SU-DHL-6 (cell line): Measurements from ENCODE around the gene LGR4.

Experiments
- H2AFZ ChIP-seq: fragments of 200-600 bp; sonication (generic); 2 replicates; pipeline ENCODE4 v1.6.1; 2014; ENCODE audit warnings: low read depth, mild to moderate bottlenecking, moderate library complexity, mixed read lengths, antibody characterized with exemption, low read length; ENCODE audit not compliant: severe bottlenecking
- H3F3A ChIP-seq: fragments of 200-600 bp; shearing (Covaris generic); 2 replicates; pipeline ENCODE4 v1.6.0; 2016; ENCODE audit warnings: antibody characterized with exemption, mild to moderate bottlenecking; ENCODE audit not compliant: insufficient read depth
- H3K27ac ChIP-seq: fragments of 200-600 bp; sonication (generic); 2 replicates; pipeline ENCODE4 v1.5.1; 2016; ENCODE audit warnings: low read depth, mild to moderate bottlenecking, low read length, moderate library complexity, mixed read lengths
- H3K27me3 ChIP-seq: fragments of 200-600 bp; sonication (generic), shearing (Covaris generic); 2 replicates; pipeline ENCODE4 v1.6.0; 2014; ENCODE audit warnings: mild to moderate bottlenecking, low read length
- H3K36me3 ChIP-seq: fragments of 200-600 bp; sonication (generic); 2 replicates; pipeline ENCODE4 v1.6.1; 2014; ENCODE audit warnings: mild to moderate bottlenecking, low read length, mixed read lengths
- H3K4me2 ChIP-seq: fragments of 300-600, 200-600 bp; shearing (Covaris generic), sonication (generic); 2 replicates; pipeline ENCODE4 v1.6.0; 2014; ENCODE audit warnings: low read length, low read depth, mild to moderate bottlenecking; ENCODE audit not compliant: poor library complexity, severe bottlenecking
- H3K4me3 ChIP-seq: fragments of 200-600 bp; sonication (generic); 2 replicates; pipeline ENCODE4 v1.5.1; 2014; ENCODE audit warnings: antibody characterized with exemption, low read length, mild to moderate bottlenecking, mixed read lengths; ENCODE audit not compliant: insufficient read depth, poor library complexity, severe bottlenecking
- H3K79me2 ChIP-seq: fragments of 200-600 bp; sonication (generic); 2 replicates; pipeline ENCODE4 v1.6.1; 2014; ENCODE audit warnings: mild to moderate bottlenecking, low read length, moderate library complexity; ENCODE audit not compliant: insufficient read depth
- H3K9ac ChIP-seq: fragments of 200-600 bp; sonication (generic); 2 replicates; pipeline ENCODE4 v1.7.0; 2014; ENCODE audit warnings: mild to moderate bottlenecking, low read length
- H3K9me2 ChIP-seq: fragments of 200-600 bp; sonication (generic); replicated peaks from 2 replicates; pipeline ENCODE4 v1.6.1; 2014; ENCODE audit warnings: low read length; ENCODE audit not compliant: insufficient read depth
- H3K9me3 ChIP-seq: fragments of 200-600 bp; sonication (generic); 2 replicates; pipeline ENCODE4 v1.6.1; 2014; ENCODE audit warnings: low read length, mixed read lengths; ENCODE audit not compliant: insufficient read depth
- H4K20me1 ChIP-seq: fragments of 200-600 bp; sonication (generic); 2 replicates; pipeline ENCODE4 v1.6.1; 2014; ENCODE audit warnings: low read depth, mild to moderate bottlenecking, antibody characterized with exemption, low read length, moderate library complexity, mixed read lengths
- EZH2phosphoT487 ChIP-seq: fragments of 200-600 bp; sonication (generic), shearing (Covaris generic); conservative IDR thresholded peaks from 2 replicates; pipeline ENCODE4 v1.6.1; 2018; ENCODE audit warnings: mild to moderate bottlenecking, antibody characterized with exemption, low read length, moderate library complexity, mixed read lengths
- TF ChIP-seq, protein P1 (sequence below): fragments of 200-600 bp; sonication (generic); IDR thresholded peaks from one replicate; pipeline ENCODE4 v1.5.1; 2017; ENCODE audit warnings: antibody characterized with exemption, mild to moderate bottlenecking, low read length, moderate library complexity; ENCODE audit not compliant: insufficient read depth, poor library complexity, severe bottlenecking

Gene LGR4

DNA sequence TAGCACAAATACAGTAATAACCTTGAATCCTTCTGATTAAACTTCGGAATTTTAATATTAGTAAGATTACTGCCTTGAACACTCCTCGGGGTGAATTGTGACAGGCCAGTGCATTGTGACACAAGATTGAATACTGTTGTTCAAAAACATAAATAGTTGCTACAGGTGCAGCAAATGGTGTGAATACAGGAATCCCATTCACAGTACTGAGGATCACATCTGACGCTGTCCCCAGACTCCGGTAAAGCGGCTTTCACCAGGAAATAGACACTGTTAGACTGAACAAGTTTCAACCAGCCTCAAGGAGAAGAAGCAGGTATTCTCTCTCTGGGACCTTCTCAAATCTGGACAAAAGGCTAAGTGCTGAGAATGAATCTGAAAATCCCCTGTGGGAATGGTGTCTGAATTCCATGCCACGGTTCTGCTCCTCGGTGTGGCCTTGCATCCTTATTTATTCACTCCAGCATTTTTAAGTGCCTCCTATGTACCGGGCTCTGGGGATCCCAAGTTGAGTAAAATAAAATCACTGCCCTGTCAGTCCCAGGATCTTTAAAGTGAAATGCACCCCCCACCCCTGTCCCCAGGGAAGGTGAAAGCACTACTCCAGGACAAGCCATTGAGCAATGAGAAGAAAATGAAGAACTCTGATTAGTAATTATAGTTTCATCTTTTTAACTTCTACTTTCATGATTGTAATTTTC lies 3.4 kb downstream of the LGR4 start:
- Histone ChIP-seq H3F3A (no peaks in the 10 kb centered on the region), H3K4me3 (no peak overlapping the region), H3K27me3 (no peaks in the 10 kb centered on the region), H4K20me1 (no peaks in the 10 kb centered on the region), H3K9ac (no peak overlapping the region), H2AFZ (no peak overlapping the region), H3K9me2 (no peaks in the 10 kb centered on the region), H3K36me3 (no peaks in the 10 kb centered on the region), H3K27ac (no peak overlapping the region), H3K4me2 (no peak overlapping the region), H3K9me3 (no peaks in the 10 kb centered on the region), H3K79me2 (no peaks in the 10 kb centered on the region)
- TF ChIP-seq EZH2phosphoT487: no peak
- TF ChIP-seq, protein P1, sequence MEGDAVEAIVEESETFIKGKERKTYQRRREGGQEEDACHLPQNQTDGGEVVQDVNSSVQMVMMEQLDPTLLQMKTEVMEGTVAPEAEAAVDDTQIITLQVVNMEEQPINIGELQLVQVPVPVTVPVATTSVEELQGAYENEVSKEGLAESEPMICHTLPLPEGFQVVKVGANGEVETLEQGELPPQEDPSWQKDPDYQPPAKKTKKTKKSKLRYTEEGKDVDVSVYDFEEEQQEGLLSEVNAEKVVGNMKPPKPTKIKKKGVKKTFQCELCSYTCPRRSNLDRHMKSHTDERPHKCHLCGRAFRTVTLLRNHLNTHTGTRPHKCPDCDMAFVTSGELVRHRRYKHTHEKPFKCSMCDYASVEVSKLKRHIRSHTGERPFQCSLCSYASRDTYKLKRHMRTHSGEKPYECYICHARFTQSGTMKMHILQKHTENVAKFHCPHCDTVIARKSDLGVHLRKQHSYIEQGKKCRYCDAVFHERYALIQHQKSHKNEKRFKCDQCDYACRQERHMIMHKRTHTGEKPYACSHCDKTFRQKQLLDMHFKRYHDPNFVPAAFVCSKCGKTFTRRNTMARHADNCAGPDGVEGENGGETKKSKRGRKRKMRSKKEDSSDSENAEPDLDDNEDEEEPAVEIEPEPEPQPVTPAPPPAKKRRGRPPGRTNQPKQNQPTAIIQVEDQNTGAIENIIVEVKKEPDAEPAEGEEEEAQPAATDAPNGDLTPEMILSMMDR: no peak

DNA sequence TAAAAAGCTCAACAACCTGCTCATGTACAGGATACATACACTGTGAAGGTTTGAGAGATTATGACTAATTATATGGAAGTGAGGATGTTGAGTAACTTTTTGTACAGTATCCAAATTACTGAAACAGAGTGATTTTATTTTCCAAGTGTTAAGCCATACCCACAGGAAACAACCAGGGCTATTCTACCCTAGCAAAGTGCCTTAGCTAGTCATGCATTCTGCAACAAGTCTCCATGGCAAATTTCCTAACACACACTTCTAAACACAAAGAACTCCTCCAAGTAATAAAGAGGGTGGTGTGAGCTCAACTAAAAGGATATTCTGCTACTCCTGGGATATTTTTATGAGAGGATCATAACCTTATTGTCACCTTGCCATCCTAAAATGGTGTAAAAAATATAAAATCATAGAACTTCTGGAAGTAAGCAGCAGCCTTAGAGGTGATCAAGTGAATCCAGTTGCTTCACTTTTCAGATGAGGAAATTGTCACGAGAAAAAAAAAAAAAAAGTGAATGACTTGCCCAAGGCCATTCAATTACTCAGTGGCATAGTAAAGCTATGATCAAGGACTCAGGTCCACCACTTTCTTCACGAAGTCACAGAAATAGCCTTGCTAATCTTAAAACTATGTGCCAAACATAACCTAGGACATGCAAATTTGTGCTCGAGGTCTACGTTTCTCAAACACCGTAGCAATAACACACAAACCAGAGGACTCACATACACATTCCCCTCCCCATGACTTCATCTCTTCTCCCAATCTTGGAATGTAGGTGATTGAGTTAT lies 4.2 kb downstream of the LGR4 start:
- H3K9me3 ChIP-seq: no peaks in the 10 kb centered on the region
- no peaks in the 10 kb centered on the region for H3K27me3 ChIP-seq
- no peak overlapping the region for H3K27ac ChIP-seq
- no peak overlapping the region for H2AFZ ChIP-seq
- TF ChIP-seq, protein P1: no peak
- TF ChIP-seq EZH2phosphoT487: no peak
- no peak overlapping the region for H3K4me2 ChIP-seq
- H3F3A ChIP-seq: no peaks in the 10 kb centered on the region
- H3K4me3 ChIP-seq: no peak overlapping the region
- H3K79me2 ChIP-seq: no peaks in the 10 kb centered on the region
- H3K9ac ChIP-seq: no peak overlapping the region
- H4K20me1 ChIP-seq: no peaks in the 10 kb centered on the region
- H3K9me2 ChIP-seq: no peaks in the 10 kb centered on the region
- H3K36me3 ChIP-seq: no peaks in the 10 kb centered on the region

DNA sequence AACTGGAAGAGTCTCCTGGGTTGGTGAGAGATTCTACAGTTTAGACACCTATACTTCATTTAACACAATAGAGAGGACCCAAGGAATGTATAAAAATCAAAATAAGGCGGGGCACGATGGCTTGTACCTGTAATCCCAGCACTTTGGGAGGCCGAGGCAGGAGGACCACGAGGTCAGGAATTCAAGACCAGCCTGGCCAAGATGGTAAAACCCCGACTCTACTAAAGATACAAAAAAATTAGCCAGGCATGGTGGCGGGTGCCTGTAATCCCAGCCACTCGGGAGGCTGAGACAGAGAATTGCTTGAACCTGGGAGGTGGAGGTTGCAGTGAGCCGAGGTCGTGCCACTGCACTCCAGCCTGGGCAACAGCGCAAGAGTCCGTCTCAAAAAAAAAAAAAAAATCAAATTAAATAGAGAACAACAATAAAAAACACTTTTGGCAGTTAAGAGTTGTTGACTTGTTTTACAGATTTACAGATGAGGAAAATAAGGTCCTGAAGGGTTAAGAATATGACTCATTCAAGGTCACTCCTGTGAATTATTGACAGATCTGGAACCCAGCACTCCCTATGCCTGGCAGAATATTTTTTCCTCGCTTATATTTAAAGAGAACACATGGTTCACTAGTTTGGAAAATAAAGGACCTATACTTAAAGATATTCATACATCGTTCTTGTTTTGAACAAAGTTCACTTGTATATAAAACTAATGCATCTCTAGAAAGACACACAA lies 5.2 kb downstream of the LGR4 start:
- TF ChIP-seq EZH2phosphoT487: no peak
- TF ChIP-seq, protein P1: no peak
- no peak overlapping the region for H3K9ac ChIP-seq
- no peaks in the 10 kb centered on the region for H4K20me1 ChIP-seq
- H3K27ac ChIP-seq: no peak overlapping the region
- no peak overlapping the region for H3K4me3 ChIP-seq
- no peaks in the 10 kb centered on the region for H3F3A ChIP-seq
- no peaks in the 10 kb centered on the region for H3K9me3 ChIP-seq
- no peaks in the 10 kb centered on the region for H3K27me3 ChIP-seq
- no peak overlapping the region for H3K4me2 ChIP-seq
- no peaks in the 10 kb centered on the region for H3K9me2 ChIP-seq
- H3K36me3 ChIP-seq: no peaks in the 10 kb centered on the region
- H3K79me2 ChIP-seq: no peaks in the 10 kb centered on the region
- no peak overlapping the region for H2AFZ ChIP-seq
